ENCODE measurements around the gene CRLF3. TPM values are rescaled to one million over a fixed set of nuclear protein-coding genes. Genes with fewer than 3 reads are reported as not detected.
A peak's percentile ranks its signal among the peaks of the same experiment; 100 is the strongest.
"Not testable (repeated sequence)": the region's sequence is repeated elsewhere in the genome, so short reads cannot be mapped to it uniquely, and the experiment has no call there.

Gene CRLF3
- total RNA-seq, 1 donor from 2014 or later, result 15.0 TPM

DNA sequence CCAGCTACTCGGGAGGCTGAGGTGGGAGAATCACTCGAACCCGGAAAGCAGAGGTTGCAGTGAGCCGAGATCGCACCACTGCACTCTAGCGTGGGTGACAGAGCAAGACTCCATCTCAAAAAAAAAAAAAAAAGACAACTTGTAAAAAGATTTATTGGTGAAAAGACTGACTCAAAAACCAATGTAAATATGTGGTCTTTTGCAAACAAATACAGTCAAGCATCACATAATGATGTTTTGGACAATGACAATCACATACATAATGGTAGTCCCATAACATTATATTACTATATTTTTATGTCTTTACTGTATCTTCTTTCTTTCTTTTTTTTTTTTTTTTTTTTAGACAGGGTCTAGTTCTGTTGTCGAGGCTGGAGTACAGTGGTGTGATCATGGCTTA lies 8.3 kb downstream of the CRLF3 start:
- DNase-seq (ENCODE audit: low read depth), result no peak

DNA sequence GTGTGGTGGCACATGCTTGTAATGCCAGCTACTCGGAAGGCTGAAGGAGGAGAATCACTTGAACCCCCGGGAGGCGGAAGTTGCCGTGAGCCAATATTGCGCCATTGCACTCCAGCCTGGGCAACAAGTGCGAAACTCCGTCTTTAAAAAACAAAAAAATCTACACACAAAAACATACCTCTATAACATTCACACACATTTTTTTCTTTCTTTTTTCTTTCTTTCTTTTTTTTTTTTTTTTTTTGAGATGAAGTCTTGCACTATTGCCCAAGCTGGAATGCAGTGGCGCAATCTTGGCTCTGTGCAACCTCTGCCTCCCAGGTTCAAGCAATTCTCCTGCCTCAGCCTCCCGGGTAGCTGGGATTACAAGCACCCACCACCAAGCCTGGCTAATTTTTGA lies 9.6 kb downstream of the CRLF3 start:
- not testable (repeated sequence) for DNase-seq (ENCODE audit: low read depth)

DNA sequence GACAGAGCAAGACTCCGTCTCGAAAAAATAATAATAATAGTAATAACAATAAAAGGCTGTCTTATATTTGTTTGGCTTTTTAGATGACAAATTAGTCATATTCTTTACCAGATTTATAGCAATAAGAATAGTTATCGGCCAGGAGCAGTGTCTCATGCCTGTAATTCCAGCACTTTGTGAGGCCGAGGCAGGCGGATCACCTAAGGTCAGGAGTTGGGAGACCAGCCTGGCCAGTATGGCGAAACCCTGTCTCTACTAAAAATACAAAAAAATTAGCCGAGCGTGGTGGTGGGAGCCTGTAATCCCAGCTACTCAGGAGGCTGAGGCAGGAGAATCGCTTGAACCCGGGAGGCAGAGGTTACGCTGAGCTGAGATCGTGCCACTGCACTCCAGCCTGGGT lies 10.3 kb downstream of the CRLF3 start:
- not testable (repeated sequence) for DNase-seq (ENCODE audit: low read depth)

DNA sequence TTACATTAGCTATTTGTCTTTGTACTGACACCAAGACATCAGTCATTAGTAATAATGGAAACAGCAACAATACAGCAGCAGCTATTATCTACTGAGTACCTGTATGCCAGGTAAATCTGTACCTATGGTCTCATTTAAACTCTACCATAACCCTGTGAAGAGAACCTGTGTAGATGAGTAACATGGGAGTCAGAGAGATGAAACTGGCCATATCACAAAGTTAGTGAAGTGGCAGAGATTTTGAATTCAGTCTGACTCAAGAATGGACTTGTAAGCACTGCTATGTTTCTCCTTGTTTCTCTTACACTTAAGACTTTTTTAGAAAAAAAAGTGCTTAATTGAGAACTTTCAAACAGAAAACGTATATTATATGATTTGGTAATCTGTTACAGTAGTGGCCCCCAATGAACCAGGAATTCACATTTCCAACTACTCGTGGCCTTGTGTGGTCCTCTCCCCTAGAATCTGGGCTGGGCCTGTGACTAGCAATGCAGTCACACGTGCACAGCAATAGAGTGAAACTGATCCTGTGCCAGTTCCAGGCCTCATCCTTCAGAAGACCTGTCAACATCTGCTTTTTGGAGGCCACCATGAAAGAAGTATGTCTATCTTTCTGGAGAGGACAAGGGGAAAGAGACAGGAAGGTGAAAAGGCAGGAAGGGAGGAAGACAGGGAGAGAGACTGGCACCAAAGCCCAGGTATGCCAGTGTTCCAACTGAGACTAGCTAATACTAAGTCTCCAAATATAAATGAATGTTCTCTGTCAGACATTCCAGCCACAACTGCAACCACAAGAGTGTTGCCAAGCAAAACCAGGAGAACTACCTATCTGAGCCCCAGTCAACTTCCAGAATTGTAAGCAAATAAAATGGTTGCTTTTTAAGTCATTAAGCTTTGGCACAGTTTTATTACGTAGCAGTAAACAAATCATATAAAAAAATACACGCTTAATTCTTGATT lies 12.0 kb downstream of the CRLF3 start:
- peak; percentile 39 for DNase-seq (ENCODE audit: low read depth)

DNA sequence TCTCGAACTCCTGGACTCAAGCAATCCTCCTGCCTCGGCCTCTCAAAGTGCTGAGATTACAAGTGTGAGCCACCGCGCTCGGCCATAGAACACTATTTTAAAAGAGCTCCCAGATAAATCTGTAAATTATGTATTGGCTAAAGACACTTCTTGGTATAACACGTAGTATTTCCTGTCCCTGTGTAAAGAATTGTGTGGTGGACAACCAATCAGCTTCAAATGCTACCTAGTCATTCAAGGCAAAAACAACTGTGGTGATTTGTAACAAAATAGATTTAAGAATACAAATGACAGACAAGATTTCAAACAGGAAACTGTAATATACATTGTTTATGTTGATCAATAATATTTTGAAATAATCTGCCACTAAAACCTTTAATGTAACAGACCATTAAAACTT lies 14.6 kb downstream of the CRLF3 start:
- DNase-seq (ENCODE audit: low read depth), result no peak

DNA sequence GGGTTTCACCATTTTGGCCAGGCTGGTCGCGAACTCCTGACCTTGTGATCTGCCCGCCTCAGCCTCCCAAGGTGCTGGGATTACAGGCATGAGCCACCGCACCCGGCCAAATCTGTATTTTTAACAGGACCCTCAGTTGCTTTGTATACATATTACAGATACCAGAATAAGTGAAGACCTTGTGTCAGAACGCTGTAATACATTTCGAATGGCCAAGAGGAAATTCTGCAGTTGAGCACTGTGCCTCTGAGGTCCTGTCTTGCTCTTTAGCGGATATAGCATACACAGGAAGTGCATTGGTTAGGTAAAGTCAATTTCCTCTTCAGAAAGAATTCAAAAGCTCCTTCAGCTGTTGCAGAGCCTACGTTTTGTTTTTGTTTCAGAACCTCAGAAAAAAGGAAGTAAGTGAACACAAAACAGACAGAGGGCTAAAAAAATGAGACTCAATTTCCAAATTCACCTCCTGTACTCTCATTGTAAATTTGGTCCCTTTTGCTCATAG lies 15.7 kb downstream of the CRLF3 start:
- no peak for DNase-seq (ENCODE audit: low read depth)

DNA sequence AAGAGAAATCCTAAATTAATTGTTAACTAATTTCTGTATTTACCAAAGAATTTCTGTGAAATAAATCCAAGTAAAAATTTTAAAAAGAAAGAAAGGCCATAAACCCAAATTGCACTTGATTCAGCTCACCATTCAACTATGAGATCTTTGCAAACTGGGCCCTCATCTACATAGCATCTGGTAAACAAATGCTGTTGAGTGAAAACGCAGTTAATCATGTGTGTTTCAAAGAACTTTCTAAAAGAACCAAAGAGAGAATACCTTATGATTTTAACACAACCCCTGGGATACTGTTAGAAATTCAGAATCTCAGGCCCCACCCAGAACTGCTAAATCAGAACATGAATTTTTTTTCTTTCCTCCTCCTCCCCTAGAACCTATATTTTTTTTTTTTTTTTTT lies 16.6 kb downstream of the CRLF3 start:
- DNase-seq (ENCODE audit: low read depth), result no peak

DNA sequence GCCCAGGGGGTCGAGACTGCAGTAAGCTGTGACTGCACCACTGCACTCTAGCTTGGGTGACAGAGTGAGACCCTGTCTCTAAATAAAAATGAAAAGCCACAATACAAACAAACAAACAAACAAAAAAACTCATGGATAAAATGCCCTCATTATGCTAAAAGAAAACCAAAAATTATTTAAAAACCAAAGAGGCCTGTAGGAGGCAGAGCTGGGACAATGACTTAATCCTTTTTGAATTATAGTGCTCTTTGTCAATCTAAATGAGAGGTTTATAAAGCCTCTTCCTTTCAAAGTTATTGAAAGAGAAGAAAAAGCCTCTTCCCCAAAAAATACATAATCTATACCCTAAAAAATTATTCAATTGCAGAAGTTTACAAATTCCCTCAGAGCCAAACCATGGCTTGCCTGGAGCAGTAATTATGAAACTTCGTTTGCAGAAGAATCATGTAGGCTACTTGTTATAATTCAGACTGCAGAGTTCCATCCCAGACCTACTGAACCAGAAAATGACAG lies 18.5 kb downstream of the CRLF3 start:
- DNase-seq (ENCODE audit: low read depth), result no peak

DNA sequence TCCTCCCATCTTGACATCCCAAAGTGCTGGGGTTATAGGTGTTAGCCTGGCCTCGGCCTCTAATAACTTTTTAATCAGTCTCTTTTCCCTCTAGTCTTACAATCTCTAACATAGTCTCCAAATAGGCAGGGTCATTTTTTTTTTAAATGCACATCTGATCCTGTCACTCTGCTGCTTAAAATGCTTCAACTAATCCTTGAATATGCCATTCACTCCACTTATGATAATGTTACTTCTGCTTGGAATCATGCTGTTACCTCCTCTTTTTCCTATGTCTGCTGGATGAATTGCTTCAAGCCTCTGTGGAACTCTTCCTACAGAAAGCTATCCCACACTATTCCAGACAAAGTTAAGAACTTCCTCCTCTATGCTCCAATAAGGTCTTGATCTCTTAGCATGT lies 22.8 kb downstream of the CRLF3 start:
- peak; percentile 42 for DNase-seq (ENCODE audit: low read depth)

DNA sequence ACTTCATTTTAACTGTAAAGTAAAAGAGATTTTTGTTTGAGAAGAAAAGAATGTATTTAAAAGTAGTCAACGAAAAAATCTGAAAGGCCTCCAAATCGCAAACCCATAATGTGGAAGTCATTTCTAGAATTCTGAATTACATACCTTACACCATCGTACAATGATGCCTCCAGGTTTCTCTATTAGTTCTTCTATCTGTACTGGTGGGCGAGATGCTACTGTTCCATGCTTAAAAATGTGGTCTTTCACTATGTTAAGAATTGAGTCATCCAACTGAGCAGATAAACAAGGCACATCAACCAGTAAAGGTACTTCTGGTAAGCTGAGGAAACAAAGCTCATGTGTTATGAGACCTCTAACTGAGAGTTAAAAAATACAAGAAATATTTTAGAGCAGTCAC lies 28.5 kb downstream of the CRLF3 start:
- DNase-seq (ENCODE audit: low read depth), result no peak

DNA sequence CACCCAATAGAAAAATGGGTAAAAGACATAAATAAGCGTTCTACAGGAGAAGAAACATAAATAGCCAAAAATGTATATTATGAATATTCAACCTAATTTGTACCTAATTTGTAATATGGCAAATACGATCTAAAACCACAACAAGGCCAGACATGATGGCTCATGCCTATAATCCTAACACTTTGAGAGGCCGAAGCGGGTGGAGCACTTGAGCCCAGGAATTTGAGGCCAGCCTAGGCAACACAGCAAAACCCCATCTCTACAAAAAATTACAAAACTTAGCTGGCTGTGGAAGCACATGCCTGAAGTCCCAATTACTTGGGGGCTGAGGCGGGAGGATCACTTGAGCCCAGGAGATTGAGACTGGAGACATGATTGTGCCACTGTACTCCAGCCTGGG lies 30.1 kb downstream of the CRLF3 start:
- no peak for DNase-seq (ENCODE audit: low read depth)

DNA sequence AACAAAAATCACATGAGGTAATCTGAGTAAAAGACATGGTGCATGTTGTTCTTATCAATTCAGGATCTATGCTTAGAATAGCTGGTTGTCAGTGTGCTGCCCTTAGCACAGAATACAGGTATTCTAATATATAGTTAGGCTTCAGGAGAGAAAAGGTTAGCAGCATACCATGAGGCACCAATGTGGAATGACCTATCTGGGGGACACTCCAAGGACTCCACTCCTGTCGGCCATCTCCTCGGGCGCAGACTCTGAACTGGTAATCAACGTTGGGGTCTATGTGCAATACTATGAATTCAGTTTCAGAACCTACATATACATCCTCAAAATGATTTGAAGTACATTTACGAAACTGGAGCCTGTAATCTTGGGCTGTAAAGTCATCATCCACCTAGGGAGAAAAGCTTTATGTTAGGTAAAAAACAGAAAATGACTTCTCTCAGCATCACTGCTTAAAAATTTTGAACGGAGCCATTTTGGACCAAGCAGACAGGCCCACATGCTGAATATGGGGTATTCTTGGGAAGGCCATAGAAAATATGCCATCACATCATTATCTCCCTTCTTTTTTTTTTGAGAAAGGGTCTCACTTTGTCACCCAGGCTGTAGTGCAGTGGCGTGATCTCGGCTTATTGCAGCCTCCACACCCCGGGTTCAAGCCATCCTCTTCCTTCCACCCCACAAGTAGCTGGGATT lies 31.1 kb downstream of the CRLF3 start:
- DNase-seq (ENCODE audit: low read depth), result no peak

DNA sequence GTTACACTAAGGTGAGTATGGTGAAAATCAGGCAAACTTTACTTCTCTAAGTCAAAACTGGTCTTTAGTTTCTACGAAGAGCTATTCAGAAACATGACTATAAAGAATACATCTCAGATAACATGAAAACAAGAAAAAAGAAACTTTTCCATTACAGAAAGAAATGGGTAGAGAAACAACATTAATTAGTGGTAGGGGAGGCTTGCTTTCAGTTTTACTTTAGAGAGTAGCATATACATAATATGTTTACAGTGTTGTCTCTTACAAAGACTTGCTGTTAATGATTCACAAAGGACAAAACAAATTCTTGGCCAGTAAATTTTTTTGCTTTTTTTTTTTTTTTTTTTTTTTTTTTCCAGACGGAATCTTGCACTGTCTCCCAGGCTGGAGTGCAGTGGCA lies 34.2 kb downstream of the CRLF3 start:
- no peak for DNase-seq (ENCODE audit: low read depth)

DNA sequence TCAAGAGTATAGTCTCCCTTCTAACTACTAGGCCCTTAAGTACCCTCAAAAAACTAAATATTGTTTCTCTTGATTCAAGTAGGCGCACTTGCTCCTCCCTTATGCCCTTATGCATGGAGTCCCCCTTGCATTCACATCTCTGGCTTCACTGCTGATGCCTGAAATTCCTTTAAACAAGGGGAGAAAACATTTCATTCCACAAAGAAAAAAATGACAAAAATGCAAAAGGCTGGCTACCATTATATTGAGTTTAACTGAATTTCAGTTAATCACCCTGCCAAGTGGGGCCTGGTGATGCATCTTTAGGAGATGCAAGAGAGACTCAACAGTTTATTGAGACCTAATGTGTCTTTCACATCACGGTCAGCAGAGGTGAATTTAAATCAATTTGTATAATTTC lies 35.6 kb downstream of the CRLF3 start:
- no peak for DNase-seq (ENCODE audit: low read depth)

DNA sequence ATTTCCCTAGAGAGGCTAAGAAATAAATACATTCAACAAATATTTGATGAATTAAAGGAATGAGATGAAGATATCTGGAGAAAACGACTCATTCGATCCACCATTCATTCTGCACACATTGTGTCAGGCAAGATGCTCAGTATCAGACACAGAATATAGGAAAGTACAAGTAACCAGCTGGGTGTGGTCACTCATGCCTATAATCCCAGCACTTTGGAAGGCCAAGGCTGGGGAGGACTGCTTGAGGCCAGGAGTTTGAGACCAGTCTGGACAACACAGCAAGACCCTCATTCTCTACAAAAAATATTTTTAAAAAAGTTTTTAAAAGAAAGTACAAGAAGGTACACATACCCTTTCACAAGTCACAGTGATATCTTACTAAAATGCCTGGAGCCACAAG lies 42.3 kb downstream of the CRLF3 start:
- no peak for DNase-seq (ENCODE audit: low read depth)

DNA sequence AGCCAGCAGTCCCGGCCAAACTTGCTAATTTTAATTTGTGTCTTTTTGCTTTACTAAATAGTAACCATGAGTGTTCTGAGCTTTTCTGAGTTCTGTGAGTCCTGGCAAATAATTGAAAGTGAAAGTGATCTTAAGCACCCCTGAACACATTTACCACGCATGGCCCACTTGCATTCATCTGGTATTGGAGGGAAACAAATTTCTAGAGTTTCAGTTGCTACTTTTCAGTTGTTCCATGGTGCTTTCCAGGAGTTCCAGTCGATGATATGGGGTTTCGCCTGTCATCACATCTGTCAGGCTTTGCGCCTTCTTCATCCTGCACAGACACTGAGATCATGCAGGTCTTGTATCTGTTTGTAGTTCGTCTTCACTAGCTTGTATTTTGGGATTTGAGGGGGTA lies 44.1 kb downstream of the CRLF3 start:
- DNase-seq (ENCODE audit: low read depth), result no peak

DNA sequence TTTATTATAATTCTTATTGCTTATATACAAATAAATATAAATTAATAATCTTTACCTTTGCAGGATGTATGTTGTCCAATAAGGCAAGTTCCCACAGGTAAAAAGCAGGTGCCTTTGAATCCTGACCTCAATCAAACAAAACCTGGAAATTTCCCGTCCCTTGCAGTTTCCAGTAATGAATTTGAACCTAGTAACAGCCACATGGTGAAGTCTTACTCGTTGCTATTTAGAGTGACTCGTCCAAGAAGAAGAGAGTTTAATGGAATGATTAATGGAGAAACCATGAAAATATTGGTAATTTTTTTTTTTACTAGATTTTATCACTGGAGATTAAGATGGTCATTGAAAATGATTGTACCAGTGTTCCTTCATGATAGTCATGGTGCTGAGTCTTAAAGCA lies 55.7 kb downstream of the CRLF3 start:
- not testable (repeated sequence) for DNase-seq (ENCODE audit: low read depth)

DNA sequence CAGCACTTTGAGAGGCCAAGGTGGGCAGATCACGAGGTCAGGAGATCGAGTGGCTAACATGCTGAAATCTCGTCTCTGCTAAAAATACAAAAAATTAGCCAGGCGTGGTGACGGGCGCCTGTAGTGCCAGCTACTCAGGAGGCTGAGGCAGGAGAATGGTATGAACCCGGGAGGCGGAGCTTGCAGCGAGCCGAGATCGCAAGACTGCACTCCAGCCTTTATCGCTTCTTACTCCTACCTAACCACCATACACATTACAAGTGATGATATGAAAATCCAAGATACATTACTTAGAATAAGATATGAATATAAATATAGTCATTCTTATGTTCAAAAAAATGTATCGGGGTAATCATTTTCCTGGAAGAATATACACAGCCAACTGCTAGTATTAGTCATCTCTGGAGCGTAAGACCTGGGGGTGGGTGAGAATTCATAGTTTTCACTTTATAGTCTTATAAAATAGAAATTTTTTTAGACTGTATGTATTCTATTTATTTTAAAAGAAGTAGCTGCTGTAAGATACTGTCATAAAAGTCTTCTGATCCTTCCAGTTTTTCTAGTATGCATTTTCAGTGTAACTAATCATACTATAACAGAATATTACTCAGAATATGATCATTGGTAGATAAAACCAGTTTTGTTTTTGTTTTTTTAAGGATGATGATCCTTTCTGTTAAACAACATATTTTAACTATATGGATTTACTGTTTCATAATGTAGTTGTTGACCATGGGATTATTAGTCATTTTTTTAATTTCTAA lies 56.7 kb downstream of the CRLF3 start:
- DNase-seq (ENCODE audit: low read depth), result not testable (repeated sequence)

DNA sequence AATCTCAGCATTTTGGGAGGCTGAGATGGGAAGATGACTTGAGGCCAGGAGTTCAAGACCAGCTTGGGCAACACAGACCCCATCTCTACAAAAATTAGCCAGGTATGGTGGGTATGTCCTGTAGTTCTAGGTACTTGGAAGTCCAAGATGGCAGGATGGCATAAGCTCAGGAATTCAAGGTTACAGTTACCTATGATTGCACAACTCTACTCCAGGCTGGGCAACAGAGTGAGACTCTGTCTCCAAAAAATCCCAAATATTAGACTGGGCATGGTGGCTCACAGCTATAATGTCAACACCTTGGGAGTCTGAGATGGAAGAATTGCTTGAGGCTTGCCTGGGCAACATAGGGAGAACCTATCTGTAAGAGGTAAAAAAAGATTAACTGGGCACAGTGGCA lies 63.4 kb downstream of the CRLF3 start:
- DNase-seq (ENCODE audit: low read depth), result no peak

DNA sequence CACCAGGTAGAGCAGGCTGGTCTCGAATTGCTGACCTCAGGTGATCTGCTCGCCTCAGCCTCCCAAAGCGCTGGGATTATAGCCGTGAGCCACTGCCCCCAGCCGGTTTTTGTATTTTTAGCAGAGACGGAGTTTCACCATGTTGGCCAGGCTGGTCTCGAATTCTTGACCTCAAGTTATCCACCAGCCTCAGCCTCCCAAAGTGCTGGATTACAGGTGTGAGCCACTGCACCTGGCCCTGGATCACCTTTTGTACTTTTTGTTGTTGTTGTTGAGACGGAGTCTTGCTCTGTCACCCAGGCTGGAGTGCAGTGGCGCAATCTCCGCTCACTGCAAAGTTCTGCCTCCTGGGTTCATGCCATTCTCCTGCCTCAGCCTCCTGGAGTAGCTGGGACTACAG lies 71.2 kb downstream of the CRLF3 start:
- DNase-seq (ENCODE audit: low read depth), result not testable (repeated sequence)

DNA sequence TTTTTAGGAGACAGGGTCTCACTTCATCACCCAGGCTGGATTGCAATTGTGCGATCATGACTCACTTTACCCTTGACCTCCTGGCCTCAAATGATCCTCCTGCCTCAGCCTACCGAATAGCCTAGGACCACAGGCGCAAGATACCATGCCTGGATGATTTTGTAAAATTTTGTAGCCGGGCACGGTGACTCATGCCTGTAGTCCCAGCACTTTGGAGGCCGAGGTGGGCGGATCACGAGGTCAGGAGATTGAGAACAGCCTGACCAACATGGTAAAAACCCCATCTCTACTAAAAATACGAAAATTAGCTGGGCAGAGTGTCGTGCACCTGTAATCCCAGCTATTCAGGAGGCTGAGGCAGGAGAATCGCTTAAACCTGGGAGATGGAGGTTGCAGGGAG lies 73.5 kb downstream of the CRLF3 start:
- not testable (repeated sequence) for DNase-seq (ENCODE audit: low read depth)

Data from myocyte (in vitro differentiated cells).